Activated T-cell treated with anti-CD3 and anti-CD28 coated beads, Interleukin-2, amount 50 U/mL, for 1 hour (primary cell): ENCODE results near the gene KRTAP9-7.

Source experiments
- DNase-seq: peaks from one replicate; pipeline ENCODE4 v3.0.0-alpha.2; 2020

Gene KRTAP9-7

DNA sequence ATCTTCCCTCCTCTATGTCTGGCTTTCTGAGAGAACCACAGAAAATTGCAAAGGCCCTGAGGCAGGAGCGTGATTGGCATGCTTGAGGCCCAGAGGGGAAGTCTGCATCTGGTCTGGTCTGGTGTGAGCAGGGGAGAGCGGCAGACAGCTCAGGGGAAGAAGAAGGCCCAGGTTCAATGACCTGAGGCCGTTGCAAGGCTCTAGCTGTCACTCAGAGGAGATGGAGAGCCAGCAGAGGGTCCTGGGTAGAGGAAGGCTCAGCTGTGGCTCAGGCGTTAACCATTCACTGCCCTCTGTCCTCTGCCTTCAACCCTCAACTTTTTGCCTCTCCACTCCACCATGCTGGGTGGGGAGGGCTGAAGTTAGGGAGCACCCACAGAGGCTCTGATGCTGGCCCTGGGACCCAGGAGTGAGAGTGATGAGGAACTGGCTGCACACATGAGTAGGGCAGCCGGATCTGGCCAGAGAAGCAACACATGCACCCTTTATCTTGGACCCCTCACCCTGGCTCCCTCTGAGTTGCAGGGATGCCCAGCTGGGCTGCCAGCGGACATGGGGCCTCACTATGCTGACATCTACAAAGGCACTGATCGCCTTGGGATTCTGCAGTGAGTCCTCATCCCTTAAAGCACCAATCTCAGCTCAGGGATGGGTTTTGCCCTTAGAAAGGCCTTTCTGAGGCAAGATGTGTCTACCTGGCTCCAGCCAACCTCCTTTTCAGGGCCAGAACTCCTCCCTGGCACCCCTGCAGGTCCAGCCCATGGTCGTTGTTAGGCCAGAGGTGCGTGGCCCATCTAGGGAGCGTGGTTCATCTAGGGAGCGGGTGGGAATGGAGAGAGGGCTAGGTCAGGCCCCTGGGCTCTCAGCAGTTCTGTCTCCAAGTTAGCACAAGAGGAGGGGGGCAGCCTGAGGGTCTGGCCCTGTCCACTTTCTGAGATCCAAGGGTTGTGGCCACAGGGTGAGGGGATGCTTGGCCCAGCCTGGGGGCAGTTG, 47.7 kb downstream of the KRTAP9-7 start:
- DNase-seq, result no peak

DNA sequence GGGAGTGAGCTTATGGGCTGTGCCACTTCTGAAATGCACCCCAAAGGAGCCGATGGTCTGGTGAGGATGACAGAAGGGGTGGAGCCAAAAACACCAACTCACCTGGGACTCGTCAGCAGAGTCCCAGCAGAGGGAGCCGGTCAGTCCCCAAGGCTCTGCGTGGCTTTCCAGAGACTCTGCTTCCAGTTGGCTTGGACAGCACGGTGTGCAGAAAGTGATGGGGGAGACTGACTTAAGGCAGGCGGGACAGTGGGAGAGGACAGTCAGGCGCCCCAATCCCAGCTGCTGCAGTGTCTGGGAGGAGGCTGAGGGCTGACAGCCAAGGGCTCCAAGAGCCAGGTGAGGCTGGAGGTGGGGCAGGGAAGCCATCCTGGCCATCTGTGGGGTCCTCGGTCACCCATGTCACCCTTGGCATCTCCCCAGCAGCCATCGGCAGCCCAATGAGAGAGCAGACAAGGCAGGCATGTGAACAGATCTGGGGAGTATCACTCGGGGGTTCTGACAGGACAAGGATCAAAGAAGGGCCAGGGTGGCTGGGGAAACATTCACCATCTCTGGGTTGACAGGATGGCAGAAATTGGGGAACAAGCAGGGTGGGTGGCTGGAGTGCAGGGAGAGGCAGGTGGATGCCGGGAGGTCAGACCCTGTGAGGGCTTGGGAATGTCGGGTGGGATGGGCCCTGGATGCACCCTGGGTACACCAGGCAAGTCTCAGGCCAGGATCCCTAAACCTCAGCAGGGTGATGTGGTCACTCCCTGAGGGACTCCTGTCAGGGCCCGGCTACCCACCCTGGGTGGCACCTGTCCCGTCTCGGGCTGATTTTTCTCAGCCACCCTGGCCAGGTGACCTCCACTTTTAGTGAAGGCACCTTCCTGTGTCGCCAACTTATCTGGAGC, 48.9 kb downstream of the KRTAP9-7 start:
- DNase-seq, result no peak

DNA sequence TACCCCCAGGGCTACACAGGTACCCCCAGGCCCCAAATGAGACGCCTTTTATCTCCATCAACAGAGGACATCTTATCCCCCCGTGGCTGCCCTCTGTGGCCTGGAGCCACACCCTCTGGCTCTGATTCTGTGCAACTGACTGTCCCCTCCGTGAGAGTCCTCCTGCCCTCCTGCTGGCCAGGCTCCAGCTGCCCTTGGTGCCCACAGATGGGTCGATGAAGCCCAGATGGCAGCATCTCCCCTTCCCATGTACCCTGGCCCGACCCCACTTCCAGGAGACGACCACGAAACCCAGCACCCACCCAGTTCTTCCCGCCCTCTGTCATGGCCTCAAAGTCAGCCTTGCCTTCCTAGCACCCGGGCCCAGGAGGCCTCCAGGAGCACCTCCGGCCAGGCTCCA, 49.6 kb downstream of the KRTAP9-7 start:
- no peak for DNase-seq

DNA sequence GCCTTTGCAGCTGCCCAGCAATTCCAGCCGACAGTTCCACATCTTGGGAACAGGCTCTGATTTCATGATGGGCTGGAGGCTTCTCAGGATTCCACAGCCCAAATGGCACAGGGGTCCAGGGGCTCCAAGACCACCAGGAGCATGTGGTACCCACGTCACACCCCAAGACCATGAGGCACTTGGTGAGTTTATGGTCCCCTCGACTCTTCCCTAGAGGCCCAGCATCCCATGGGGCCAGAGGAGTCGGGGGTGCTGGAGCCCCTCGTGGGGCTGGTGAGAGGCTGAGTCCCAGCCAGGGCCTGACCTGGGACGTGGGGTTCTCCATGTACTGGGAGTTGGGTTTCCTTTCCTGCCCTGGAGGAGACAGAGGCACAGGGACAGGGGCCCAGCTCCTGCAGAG, 50.1 kb downstream of the KRTAP9-7 start:
- DNase-seq, result no peak
